ENCODE results near the gene HOXA10.

HOXA10 gene

GRCh38 chr7:27165089-27165995 is 8.8 kb downstream of the HOXA10 start, which contains the start of gene HOXA9:
TSS of gene HOXA9 (minus strand) at chr7:27165537. CDS start at chr7:27165457, 80 bp downstream.
- DNase-seq: no peak

GRCh38 chr7:27164367-27165088 is 9.6 kb downstream of the HOXA10 start:
- no peak for DNase-seq

GRCh38 chr7:27164045-27164366 is 10.1 kb downstream of the HOXA10 start:
- DNase-seq: no peak

GRCh38 chr7:27163288-27164044 is 10.7 kb downstream of the HOXA10 start:
- DNase-seq: no peak

- no peak for DNase-seq
Observed at GRCh38 chr7:27162561-27163287, 11.4 kb downstream of the HOXA10 start.

- DNase-seq: no peak
Observed at GRCh38 chr7:27161721-27162560, 12.2 kb downstream of the HOXA10 start.

- no peak for DNase-seq
Observed at GRCh38 chr7:27161214-27161720, 12.9 kb downstream of the HOXA10 start.

- peak; percentile 58 for DNase-seq
Observed at GRCh38 chr7:27160546-27161213, 13.4 kb downstream of the HOXA10 start.

GRCh38 chr7:27160145-27160545 is 14.0 kb downstream of the HOXA10 start:
- no peak for DNase-seq

- no peak for DNase-seq
Observed at GRCh38 chr7:27159266-27160144, 14.6 kb downstream of the HOXA10 start.

GRCh38 chr7:27158436-27159265 is 15.5 kb downstream of the HOXA10 start:
- no peak for DNase-seq

- no peak for DNase-seq
Observed at GRCh38 chr7:27157702-27158431, 16.3 kb downstream of the HOXA10 start.

- DNase-seq: no peak
Observed at GRCh38 chr7:27156916-27157701, 17.0 kb downstream of the HOXA10 start.

GRCh38 chr7:27156508-27156898 is 17.6 kb downstream of the HOXA10 start, which contains the start of gene HOXA7:
TSS of gene HOXA7 (minus strand) at chr7:27156675. CDS start at chr7:27156545, 130 bp downstream.
- peak; percentile 63 for DNase-seq

- DNase-seq: no peak
Observed at GRCh38 chr7:27155816-27156507, 18.2 kb downstream of the HOXA10 start.
